GM12878 (cell line): ENCODE measurements around the gene HDAC7. TPM values are rescaled to one million over a fixed set of nuclear protein-coding genes. Genes with fewer than 3 reads are reported as not detected.

Experiments used
- ATF7 ChIP-seq: fragments of 450-650 bp; IDR thresholded peaks from 2 replicates; pipeline ENCODE4 v1.6.1; 2016; ENCODE audit warnings: low read depth, mild to moderate bottlenecking
- CEBPB ChIP-seq, 2 experiments: fragments of 150-350 bp in 1 of 2; IDR thresholded peaks; 2 replicates each; pipeline ENCODE4 v1.6.1; 2012 to 2014; ENCODE audit warnings: low read depth in 2 of 2, low read length in 2 of 2, borderline replicate concordance in 1 of 2, inconsistent platforms in 1 of 2
- PAX8 ChIP-seq: fragments of 450-650 bp; IDR thresholded peaks from 2 replicates; pipeline ENCODE4 v1.6.1; 2017; ENCODE audit warnings: mild to moderate bottlenecking, moderate library complexity
- SPI1 ChIP-seq: IDR thresholded peaks from 2 replicates; pipeline ENCODE4 v1.6.1; 2011; ENCODE audit warnings: low read depth, mild to moderate bottlenecking, low read length, moderate library complexity, borderline replicate concordance; ENCODE audit not compliant: insufficient read depth
- ZNF622 ChIP-seq: fragments of 450-650 bp; IDR thresholded peaks from 2 replicates; pipeline ENCODE4 v1.6.1; 2017; ENCODE audit warnings: mild to moderate bottlenecking, inconsistent platforms
- polyA plus RNA-seq, 11 experiments: library from polyadenylated mRNA; depleted of rRNA in 4 of 11; unstranded in 6 of 11; stranded (reverse) in 5 of 11; fragments of >200 nt; fragmentation: Nextera tagmentation in 4 of 11; fragmentation: Illumina TruSeq in 1 of 11; extraction: Ambion mirVana in 4 of 11; extraction: Trizol in 1 of 11; gene quantifications; 1 replicate in 1 of 11; 2 replicates in 10 of 11; pipeline versions ENCODE4 v1.2.1 to v1.2.3, GENCODE V29; 2011 to 2016; ENCODE audit warnings: inconsistent platforms in 2 of 11, missing spikeins in 2 of 11, low read depth in 1 of 11
- total RNA-seq, 4 experiments: library from RNA; depleted of rRNA in 3 of 4; stranded (reverse); fragments of >200 nt in 3 of 4; fragmentation: Illumina TruSeq in 1 of 4; extraction: Trizol in 1 of 4; gene quantifications; 2 replicates each; pipeline versions ENCODE4 v1.2.1 to v1.2.3, GENCODE V29; 2013 to 2021
- TF ChIP-seq, protein P1 (sequence below): IDR thresholded peaks from 2 replicates; pipeline ENCODE4 v1.6.1; 2012; ENCODE audit warnings: low read depth, low read length, improper control_type of control experiment
- TF ChIP-seq, protein P2 (sequence below): fragments of 450-650 bp; IDR thresholded peaks from 2 replicates; pipeline ENCODE4 v1.6.1; 2017; ENCODE audit warnings: low read depth, mild to moderate bottlenecking, moderate library complexity
- TF ChIP-seq, protein P3 (sequence below): fragments of 450-650 bp; IDR thresholded peaks from 2 replicates; pipeline ENCODE4 v1.6.1; 2016; ENCODE audit warnings: mild to moderate bottlenecking, moderate library complexity, borderline replicate concordance

HDAC7 gene
- total and polyA plus RNA-seq, 10 of the 15 experiments (the other 5 are each of a cell fraction or from before 2014, with no cell fraction given) = 0.47 to 18.3 (median 5.4) TPM

DNA sequence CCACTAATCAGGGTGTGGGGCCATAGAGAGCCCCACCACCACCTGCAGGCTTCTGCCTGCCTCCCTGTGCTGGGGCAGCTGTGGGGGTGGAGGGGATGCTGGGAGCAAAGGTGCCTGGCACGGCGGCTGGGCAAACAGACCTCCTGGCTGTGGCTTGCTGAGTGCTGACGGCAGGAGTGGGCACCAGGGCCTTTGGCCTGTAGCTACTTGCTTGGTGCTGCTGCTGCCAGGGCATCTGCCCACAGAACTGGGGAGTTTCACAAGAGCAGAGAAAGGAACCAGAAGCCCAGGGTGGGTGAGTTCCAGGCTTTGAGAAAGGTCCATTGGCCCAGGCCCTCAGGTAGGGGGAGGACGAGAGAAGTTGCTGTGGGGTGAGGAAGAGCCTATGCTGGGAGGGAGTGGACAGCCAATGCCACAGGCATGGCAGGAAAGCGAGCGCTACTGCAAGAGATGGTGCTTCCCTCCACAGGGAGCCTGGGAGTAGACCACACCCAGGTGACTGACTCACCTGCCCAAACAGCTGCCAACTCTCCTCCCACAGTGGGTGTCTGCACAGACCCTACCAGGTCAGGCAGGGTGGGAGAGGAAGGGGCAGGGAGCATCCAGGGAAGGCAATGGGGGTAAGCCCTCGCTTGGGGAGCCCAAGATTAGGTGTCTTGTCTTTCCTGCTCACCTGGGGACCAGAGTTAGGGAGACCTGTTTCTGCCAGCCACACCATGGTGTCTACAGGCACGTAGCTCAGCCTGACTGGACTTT lies 39.0 kb upstream of the HDAC7 start (continued):
- TF ChIP-seq, protein P1, sequence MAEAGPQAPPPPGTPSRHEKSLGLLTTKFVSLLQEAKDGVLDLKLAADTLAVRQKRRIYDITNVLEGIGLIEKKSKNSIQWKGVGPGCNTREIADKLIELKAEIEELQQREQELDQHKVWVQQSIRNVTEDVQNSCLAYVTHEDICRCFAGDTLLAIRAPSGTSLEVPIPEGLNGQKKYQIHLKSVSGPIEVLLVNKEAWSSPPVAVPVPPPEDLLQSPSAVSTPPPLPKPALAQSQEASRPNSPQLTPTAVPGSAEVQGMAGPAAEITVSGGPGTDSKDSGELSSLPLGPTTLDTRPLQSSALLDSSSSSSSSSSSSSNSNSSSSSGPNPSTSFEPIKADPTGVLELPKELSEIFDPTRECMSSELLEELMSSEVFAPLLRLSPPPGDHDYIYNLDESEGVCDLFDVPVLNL = no peak
- TF ChIP-seq, protein P2, sequence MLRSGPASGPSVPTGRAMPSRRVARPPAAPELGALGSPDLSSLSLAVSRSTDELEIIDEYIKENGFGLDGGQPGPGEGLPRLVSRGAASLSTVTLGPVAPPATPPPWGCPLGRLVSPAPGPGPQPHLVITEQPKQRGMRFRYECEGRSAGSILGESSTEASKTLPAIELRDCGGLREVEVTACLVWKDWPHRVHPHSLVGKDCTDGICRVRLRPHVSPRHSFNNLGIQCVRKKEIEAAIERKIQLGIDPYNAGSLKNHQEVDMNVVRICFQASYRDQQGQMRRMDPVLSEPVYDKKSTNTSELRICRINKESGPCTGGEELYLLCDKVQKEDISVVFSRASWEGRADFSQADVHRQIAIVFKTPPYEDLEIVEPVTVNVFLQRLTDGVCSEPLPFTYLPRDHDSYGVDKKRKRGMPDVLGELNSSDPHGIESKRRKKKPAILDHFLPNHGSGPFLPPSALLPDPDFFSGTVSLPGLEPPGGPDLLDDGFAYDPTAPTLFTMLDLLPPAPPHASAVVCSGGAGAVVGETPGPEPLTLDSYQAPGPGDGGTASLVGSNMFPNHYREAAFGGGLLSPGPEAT = no peak
- TF ChIP-seq PAX8 (no peak), SPI1 (no peak), CEBPB (IDR thresholded peaks at IDR 0.05; ENCODE audit: borderline replicate concordance in 1 of 2, low read depth in 2 of 2, low read length in 2 of 2) (no peak), ATF7 (no peak), ZNF622 (no peak)
- TF ChIP-seq, protein P3, sequence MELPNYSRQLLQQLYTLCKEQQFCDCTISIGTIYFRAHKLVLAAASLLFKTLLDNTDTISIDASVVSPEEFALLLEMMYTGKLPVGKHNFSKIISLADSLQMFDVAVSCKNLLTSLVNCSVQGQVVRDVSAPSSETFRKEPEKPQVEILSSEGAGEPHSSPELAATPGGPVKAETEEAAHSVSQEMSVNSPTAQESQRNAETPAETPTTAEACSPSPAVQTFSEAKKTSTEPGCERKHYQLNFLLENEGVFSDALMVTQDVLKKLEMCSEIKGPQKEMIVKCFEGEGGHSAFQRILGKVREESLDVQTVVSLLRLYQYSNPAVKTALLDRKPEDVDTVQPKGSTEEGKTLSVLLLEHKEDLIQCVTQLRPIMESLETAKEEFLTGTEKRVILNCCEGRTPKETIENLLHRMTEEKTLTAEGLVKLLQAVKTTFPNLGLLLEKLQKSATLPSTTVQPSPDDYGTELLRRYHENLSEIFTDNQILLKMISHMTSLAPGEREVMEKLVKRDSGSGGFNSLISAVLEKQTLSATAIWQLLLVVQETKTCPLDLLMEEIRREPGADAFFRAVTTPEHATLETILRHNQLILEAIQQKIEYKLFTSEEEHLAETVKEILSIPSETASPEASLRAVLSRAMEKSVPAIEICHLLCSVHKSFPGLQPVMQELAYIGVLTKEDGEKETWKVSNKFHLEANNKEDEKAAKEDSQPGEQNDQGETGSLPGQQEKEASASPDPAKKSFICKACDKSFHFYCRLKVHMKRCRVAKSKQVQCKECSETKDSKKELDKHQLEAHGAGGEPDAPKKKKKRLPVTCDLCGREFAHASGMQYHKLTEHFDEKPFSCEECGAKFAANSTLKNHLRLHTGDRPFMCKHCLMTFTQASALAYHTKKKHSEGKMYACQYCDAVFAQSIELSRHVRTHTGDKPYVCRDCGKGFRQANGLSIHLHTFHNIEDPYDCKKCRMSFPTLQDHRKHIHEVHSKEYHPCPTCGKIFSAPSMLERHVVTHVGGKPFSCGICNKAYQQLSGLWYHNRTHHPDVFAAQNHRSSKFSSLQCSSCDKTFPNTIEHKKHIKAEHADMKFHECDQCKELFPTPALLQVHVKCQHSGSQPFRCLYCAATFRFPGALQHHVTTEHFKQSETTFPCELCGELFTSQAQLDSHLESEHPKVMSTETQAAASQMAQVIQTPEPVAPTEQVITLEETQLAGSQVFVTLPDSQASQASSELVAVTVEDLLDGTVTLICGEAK = no peak
